ENCODE data around the gene AGXT. TPM values are rescaled to one million over a fixed set of nuclear protein-coding genes. Genes with fewer than 3 reads are reported as not detected.

The AGXT gene
- total and polyA plus RNA-seq, 4 donors, result 0.05 to 0.61 (median 0.16) TPM; not detected in 1

GRCh38 chr2:240921995-240922244 lies 53.3 kb downstream of the AGXT start:
- no peak for ATAC-seq (ENCODE audit: insufficient read depth, low FRiP score)
- no peak overlapping the region for H3K4me3 ChIP-seq
- H3K27ac ChIP-seq (ENCODE audit: low read depth in 1 of 2, low read length in 1 of 2), result no peak overlapping the region
- no peaks in the 10 kb centered on the region for H3K9me3 ChIP-seq (ENCODE audit: control insufficient read depth in 4 of 4, insufficient read depth in 3 of 4, low read length in 3 of 4)
- 80 to 83% methylated on average over 1 of the region's 1 CpG for WGBS, 2 donors
- no peak overlapping the region for H3K9ac ChIP-seq (ENCODE audit: insufficient read depth in 1 of 2, low read length in 2 of 2)
- H3K27me3 ChIP-seq (ENCODE audit: control insufficient read depth in 3 of 3, insufficient read depth in 3 of 3, low read length in 2 of 3), result no peaks in the 10 kb centered on the region
- peak in 1 of 3 donors; percentile 4 for DNase-seq
- no peaks in the 10 kb centered on the region for H3K36me3 ChIP-seq (ENCODE audit: control insufficient read depth in 4 of 4, insufficient read depth in 4 of 4, low read length in 4 of 4)
- H3K4me1 ChIP-seq (ENCODE audit: control insufficient read depth in 5 of 5, insufficient read depth in 5 of 5, low read length in 5 of 5), result peaks cover 0 to 34% (median 7%) of the 10 kb centered on the region in 5 donors
- TF ChIP-seq CTCF (IDR thresholded peaks at IDR 0.05; ENCODE audit: control extremely low read depth, extremely low read depth), result no peak

GRCh38 chr2:240922245-240922981 lies 53.8 kb downstream of the AGXT start:
- peaks cover 0 to 29% (median 3%) of the 10 kb centered on the region in 5 donors for H3K4me1 ChIP-seq (ENCODE audit: control insufficient read depth in 5 of 5, insufficient read depth in 5 of 5, low read length in 5 of 5)
- no peaks in the 10 kb centered on the region for H3K27me3 ChIP-seq (ENCODE audit: control insufficient read depth in 3 of 3, insufficient read depth in 3 of 3, low read length in 2 of 3)
- no peak for ATAC-seq (ENCODE audit: insufficient read depth, low FRiP score)
- H3K9me3 ChIP-seq (ENCODE audit: control insufficient read depth in 4 of 4, insufficient read depth in 3 of 4, low read length in 3 of 4), result no peaks in the 10 kb centered on the region
- no peak overlapping the region for H3K27ac ChIP-seq (ENCODE audit: low read depth in 1 of 2, low read length in 1 of 2)
- 88 to 89% methylated on average over 18 of the region's 18 CpGs for WGBS, 2 donors
- no peak for TF ChIP-seq CTCF (IDR thresholded peaks at IDR 0.05; ENCODE audit: control extremely low read depth, extremely low read depth)
- no peak overlapping the region for H3K9ac ChIP-seq (ENCODE audit: insufficient read depth in 1 of 2, low read length in 2 of 2)
- no peak overlapping the region for H3K4me3 ChIP-seq
- H3K36me3 ChIP-seq (ENCODE audit: control insufficient read depth in 4 of 4, insufficient read depth in 4 of 4, low read length in 4 of 4), result no peaks in the 10 kb centered on the region
- DNase-seq, result peak in 1 of 3 donors; percentile 5

- Histone ChIP-seq H3K9me3 (ENCODE audit: control insufficient read depth in 4 of 4, insufficient read depth in 3 of 4, low read length in 3 of 4) (no peaks in the 10 kb centered on the region), H3K27ac (ENCODE audit: low read depth in 1 of 2, low read length in 1 of 2) (no peak overlapping the region), H3K27me3 (ENCODE audit: control insufficient read depth in 3 of 3, insufficient read depth in 3 of 3, low read length in 2 of 3) (no peaks in the 10 kb centered on the region), H3K9ac (ENCODE audit: insufficient read depth in 1 of 2, low read length in 2 of 2) (no peak overlapping the region), H3K4me3 (no peak overlapping the region), H3K36me3 (ENCODE audit: control insufficient read depth in 4 of 4, insufficient read depth in 4 of 4, low read length in 4 of 4) (no peaks in the 10 kb centered on the region), H3K4me1 (ENCODE audit: control insufficient read depth in 5 of 5, insufficient read depth in 5 of 5, low read length in 5 of 5) (peaks cover 0 to 22% (median 3%) of the 10 kb centered on the region in 5 donors)
- peak in 1 of 3 donors; percentile 16 for DNase-seq
- ATAC-seq (ENCODE audit: insufficient read depth, low FRiP score), result no peak
- no peak for TF ChIP-seq CTCF (IDR thresholded peaks at IDR 0.05; ENCODE audit: control extremely low read depth, extremely low read depth)
- WGBS, 2 donors, result 73 to 79% methylated on average over 15 of the region's 15 CpGs
Measured at GRCh38 chr2:240922982-240923537, 54.4 kb downstream of the AGXT start.

Data from lung (tissue), 12 donors.